HG03103 (cell line): Measurements from ENCODE around the gene ATXN3.

Source experiments
- ATAC-seq: cut with Tn5 transposase; IDR thresholded peaks from one replicate; pipeline ENCODE4 v1.9.1; 2021; ENCODE audit warnings: low read depth; ENCODE audit not compliant: unreplicated experiment

The ATXN3 gene

DNA sequence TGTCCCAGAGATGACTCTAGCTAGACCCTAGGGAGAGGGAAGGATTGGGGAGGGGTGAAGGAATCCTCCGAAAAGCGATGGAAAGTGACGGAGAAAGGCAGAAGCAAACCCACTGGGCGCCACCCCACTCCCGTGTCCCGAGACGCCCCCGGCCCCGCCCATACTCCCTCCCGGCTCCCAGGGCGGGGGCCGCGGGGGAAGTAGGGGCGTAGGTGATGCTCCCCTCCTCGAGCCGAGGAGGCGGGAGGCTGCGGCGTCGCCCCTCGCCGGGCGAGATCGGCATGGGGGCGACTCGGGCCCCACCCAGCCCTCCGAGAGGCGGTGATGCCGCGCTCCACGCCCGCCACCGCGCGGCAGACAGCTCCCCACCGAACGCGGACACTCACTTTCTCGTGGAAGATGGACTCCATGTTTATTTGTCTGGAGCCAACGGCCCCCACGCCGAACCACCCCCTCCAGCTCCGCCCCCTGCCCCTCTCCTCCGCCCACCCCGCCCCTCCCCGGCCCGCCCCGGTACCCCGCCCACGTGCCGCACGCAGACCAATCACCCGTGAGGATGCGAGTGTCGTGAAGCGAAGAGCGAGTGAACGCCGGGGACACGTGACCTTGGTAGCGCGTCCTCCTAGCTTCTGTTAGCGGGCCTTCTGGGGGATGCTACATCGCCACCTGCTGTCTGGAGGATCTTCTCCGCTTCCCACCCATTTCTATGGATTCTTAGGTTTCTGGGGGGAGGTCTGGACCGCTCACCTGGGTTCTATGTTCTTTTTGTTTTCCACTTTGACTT lies at the start of gene ATXN3:
ATXN3 (minus strand) TSS at position 440 of the 784 bp plus-strand sequence; CDS start at position 410, 30 bp downstream.
- peak; percentile 88 for ATAC-seq

GRCh38 chr14:92154283-92154942 lies 48.0 kb upstream of the ATXN3 start:
- ATAC-seq: no peak

GRCh38 chr14:92153581-92153980 lies 47.2 kb upstream of the ATXN3 start:
- no peak for ATAC-seq

GRCh38 chr14:92144708-92145107 lies 38.3 kb upstream of the ATXN3 start:
- ATAC-seq: no peak

- no peak for ATAC-seq
Observed at GRCh38 chr14:92143962-92144361, 37.6 kb upstream of the ATXN3 start.

GRCh38 chr14:92143309-92143708 lies 36.9 kb upstream of the ATXN3 start:
- ATAC-seq: no peak

- ATAC-seq: no peak
Observed at GRCh38 chr14:92135269-92135668, 28.9 kb upstream of the ATXN3 start.

DNA sequence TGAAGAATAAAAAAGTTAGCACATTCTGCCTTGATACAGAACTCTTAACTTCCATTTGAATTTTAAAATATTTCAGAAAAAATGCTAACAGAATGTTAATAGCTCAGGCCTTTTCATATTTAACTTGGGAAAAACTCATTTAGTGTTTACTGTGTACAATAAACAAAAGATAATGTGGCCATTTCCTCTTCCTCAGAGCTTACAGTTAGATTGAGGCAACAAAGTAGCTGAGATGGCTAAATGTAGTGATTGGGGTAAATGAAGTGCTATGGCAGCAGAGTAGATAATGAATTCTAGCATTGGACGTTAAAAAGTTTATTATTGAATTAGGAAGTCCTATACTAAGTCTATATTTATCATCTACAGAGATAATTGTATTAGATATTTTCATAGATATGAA lies 28.1 kb upstream of the ATXN3 start:
- no peak for ATAC-seq

GRCh38 chr14:92122761-92123160 lies 16.4 kb upstream of the ATXN3 start:
- no peak for ATAC-seq

DNA sequence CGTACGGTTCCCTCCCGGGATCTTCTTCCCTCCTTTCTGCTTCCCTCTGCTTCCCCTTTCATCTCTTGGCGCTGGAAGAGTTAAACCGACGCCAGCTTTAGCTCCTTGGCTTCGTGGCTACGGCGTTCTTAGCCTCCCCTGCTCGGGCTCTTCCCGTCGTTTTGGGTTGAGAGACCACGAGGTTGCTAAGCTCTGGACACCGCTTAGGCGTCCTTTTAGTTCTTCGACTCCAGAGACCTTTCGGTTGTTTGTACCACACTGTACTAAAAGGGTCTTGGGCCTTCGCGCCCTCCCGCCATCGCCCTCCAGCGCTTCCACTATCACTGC lies 15.9 kb upstream of the ATXN3 start:
- ATAC-seq: no peak

DNA sequence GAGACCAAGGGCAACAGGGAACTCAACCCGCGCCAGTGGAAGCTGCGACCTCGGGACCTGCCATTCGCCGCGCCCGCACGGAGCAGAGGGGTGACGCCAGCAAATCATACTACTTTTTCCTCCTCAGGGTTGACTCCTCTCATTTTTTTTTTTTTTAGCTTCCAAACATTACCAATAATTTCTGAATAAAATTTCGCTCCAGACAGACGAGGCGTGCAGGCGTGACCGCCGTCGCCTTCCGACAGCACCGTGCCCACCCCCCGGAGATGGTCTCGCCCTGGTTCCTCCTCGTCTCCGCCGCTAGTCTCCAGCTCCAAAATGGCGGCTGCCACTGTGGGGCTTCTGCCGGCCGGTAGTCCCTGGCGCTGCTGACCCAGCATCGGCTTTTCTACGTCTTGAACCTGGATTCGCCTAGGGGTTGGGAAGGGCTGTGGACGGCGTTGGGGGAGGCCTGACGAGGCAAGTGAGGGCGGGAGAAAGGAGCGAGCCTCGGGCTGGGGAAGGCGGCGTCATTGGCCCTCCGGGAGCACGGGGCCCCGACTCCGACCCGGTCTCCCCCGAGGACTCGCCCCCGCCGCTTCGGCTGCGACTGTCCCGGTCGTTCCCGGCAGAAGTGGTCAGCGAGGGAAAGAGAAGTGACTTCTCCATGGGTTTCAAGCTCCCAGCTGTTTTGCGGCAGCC lies 15.4 kb upstream of the ATXN3 start, which contains the start of the genes CPSF2 and NDUFB1:
CPSF2 (plus strand) TSS at position 300 of the 681 bp plus-strand sequence. CDS start 9,016 bp downstream, outside the sequence.
NDUFB1 (minus strand) TSS at position 37 of the 681 bp plus-strand sequence. CDS start 4,069 bp downstream, outside the sequence.
- ATAC-seq: peak; percentile 83

GRCh38 chr14:92121207-92121669 lies 14.9 kb upstream of the ATXN3 start:
- ATAC-seq: no peak

DNA sequence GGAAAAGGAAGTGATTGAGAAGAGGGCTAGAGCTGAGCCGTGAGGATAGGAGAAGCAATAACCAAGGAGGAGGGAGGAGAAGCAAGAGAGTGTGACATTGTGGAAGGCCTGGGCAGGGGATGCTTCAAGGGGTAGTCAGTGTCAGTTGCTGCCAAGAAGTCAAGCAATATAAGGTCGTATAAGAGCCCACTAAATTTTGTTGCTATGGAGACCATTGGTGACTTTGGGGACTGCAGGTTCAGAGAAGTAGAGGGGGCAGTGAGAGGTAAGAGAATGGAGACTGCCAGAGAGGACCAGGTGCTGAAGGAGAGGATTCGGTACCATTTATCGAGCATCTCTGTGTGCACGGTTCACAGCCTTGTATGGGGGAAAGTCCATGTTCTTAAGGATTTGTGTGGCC lies 3.1 kb upstream of the ATXN3 start:
- no peak for ATAC-seq

- no peak for ATAC-seq
Observed at GRCh38 chr14:92108345-92109254, 2.2 kb upstream of the ATXN3 start.

DNA sequence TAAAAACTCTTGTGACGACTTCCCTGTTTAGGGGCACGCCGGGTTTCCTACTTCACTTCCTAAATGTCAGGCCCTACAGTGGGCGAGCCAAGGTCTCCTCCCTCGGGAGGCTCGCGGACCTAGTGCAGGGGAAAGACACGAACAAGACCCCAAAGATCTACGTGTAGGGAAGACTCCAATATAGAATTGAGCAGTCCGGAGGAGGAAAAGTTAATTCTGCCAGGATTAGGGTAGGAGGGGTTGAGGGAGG lies 564 bp downstream of the ATXN3 start:
- peak; percentile 8 for ATAC-seq

DNA sequence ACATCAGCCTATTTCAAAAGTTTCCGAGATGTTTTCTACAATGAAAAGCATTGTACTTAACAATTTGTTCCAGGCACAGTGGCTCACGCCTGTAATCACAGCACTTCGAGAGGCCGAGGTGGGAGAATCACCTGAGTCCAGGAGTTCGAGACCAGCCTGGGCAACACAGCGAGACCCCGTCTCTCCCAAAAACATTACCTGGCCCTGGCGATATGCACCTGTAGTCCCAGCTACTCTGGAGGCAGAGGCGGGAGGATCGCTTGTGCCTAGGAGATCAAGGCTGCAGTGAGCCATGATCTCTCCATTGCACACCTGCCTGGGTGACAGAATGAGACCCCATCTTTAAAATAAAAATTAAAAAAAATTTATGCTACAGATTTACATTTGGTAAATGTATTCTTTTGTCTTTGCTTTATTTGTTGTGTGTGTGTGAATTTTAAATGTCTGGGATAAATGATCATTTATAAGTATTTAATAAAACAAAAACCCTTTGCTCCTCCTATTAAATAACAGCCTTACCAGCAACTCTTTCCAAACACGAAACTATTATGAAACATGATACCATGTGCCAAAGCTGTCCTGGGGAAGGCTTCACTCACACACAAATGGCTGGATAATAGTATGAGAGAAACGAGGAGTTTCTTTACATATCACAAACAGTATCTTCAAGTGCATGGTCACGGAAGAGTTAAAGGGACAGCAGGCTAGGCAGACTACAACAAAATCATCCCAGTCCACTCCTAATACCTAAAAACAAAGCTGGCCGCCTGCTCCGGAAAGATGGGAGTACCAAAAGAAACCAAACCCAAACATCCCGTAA lies 1.1 kb downstream of the ATXN3 start:
- ATAC-seq: no peak

- no peak for ATAC-seq
Observed at GRCh38 chr14:92103363-92103989, 2.9 kb downstream of the ATXN3 start.

DNA sequence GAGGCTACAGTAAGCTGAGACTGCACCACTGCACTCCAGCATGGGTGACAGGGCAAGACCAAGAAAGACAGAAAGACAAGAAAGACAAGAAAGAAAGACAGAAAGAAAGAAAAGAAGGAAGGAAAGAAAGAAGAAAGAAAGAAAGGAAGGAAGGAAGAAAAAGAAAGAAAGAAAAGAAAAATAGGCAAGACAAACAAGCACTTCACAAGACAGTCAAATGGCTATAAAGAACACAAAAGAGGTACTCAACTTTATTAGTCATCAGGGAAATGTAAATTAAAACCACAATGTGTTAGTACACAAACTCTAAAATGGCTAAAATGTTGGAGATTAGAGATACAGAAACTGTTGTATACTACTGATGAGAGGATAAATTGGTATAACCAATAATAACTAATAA lies 6.6 kb downstream of the ATXN3 start:
- no peak for ATAC-seq

- no peak for ATAC-seq
Observed at GRCh38 chr14:92093320-92093719, 13.1 kb downstream of the ATXN3 start.
